Colonic mucosa (tissue), 4 donors: ENCODE measurements around the gene TPM2. TPM values are rescaled to one million over a fixed set of nuclear protein-coding genes. Genes with fewer than 3 reads are reported as not detected.

Source experiments
- DNase-seq: peaks from one replicate; pipeline ENCODE4 v3.0.0-alpha.2; 2020
- H3K27ac ChIP-seq: fragments of 200-600 bp; one replicate; pipeline ENCODE4 v1.8.0; 2021
- H3K27me3 ChIP-seq: fragments of 200-600 bp; one replicate; pipeline ENCODE4 v1.8.0; 2021
- H3K36me3 ChIP-seq: fragments of 200-600 bp; one replicate; pipeline ENCODE4 v1.8.0; 2021
- H3K4me1 ChIP-seq: fragments of 200-600 bp; one replicate; pipeline ENCODE4 v1.8.0; 2021; ENCODE audit warnings: mild to moderate bottlenecking
- H3K4me3 ChIP-seq: fragments of 200-600 bp; one replicate; pipeline ENCODE4 v1.8.0; 2021
- H3K9ac ChIP-seq, 2 donors: one replicate each; pipeline ENCODE4 v1.7.0; 2013; ENCODE audit warnings: control low read depth in 2 of 2, low read depth in 2 of 2, low read length in 2 of 2
- H3K9me3 ChIP-seq: fragments of 200-600 bp; one replicate; pipeline ENCODE4 v1.8.0; 2021
- CTCF ChIP-seq: fragments of 200-600 bp; IDR thresholded peaks from one replicate; pipeline ENCODE4 v1.8.0; 2022; ENCODE audit warnings: antibody characterized with exemption, mild to moderate bottlenecking
- intact Hi-C: fragments of 100-400 bp; cut with DNase I; formaldehyde crosslinking; loops from one replicate; pipeline ENCODE4 v1.14.1; 2022
- total RNA-seq, 2 donors: library from RNA; stranded (reverse); fragmentation: NEBNext Ultra II Directional in 1 of 2; extraction: Animal tissue kit (Norgen Biotek cat#: 25700) in 1 of 2; gene quantifications; one replicate each; pipeline ENCODE4 v1.2.1, GENCODE V29; 2021
- donor health status: healthy.
- donor health status: DM: no; HTN: no; CAD: no.
- donor health status: DM: no; HTN: no; CAD: no.

TPM2 gene
- total RNA-seq, 2 donors from 2014 or later, result 29.8 to 321 TPM

- H3K36me3 ChIP-seq, result no peaks in the 10 kb centered on the region
- no peak for DNase-seq
- H3K9ac ChIP-seq, result no peak overlapping the region
- H3K4me1 ChIP-seq, result peaks cover 6% of the 10 kb centered on the region
- no peak overlapping the region for H3K4me3 ChIP-seq
- H3K27ac ChIP-seq, result no peak overlapping the region
- intact Hi-C loops, result no loop called here
- TF ChIP-seq CTCF, result no peak
- H3K9me3 ChIP-seq, result no peaks in the 10 kb centered on the region
- H3K27me3 ChIP-seq, result no peaks in the 10 kb centered on the region
Observed at GRCh38 chr9:35680331-35681105, 9.2 kb downstream of the TPM2 start.

DNA sequence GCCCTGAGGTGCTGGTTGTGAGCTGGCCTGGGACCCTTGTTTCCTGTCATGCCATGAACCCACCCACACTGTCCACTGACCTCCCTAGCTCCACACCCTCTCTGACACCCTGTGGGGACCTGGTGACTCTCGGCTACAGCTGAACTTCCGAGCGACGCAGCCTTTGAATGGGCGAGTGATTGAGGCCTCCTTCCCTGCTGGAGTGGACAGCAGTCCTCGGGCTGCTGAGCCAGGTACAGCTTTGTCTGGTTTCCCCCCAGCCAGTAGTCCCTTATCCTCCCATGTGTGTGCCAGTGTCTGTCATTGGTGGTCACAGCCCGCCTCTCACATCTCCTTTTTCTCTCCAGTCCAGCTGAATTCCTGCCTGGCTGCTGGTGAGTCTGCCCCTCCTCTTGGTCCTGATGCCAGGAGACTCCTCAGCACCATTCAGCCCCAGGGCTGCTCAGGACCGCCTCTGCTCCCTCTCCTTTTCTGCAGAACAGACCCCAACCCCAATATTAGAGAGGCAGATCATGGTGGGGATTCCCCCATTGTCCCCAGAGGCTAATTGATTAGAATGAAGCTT lies 9.9 kb downstream of the TPM2 start:
- no peaks in the 10 kb centered on the region for H3K9me3 ChIP-seq
- H3K4me1 ChIP-seq, result peaks cover 9% of the 10 kb centered on the region
- TF ChIP-seq CTCF, result no peak
- no peaks in the 10 kb centered on the region for H3K36me3 ChIP-seq
- H3K27me3 ChIP-seq, result no peaks in the 10 kb centered on the region
- no peak overlapping the region for H3K27ac ChIP-seq
- H3K9ac ChIP-seq, result no peak overlapping the region
- intact Hi-C loops, result no loop called here
- DNase-seq, result no peak
- no peak overlapping the region for H3K4me3 ChIP-seq

DNA sequence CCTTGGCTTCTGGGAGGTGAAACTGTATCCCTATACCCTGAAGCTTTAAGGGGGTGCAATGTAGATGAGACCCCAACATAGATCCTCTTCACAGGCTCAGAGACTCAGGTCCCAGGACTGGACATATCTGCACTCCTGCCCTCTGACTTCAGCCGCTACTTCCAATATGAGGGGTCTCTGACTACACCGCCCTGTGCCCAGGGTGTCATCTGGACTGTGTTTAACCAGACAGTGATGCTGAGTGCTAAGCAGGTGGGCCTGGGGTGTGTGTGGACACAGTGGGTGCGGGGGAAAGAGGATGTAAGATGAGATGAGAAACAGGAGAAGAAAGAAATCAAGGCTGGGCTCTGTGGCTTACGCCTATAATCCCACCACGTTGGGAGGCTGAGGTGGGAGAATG lies 10.6 kb downstream of the TPM2 start:
- Histone ChIP-seq H3K27me3 (no peaks in the 10 kb centered on the region), H3K4me1 (peaks cover 9% of the 10 kb centered on the region), H3K9me3 (no peaks in the 10 kb centered on the region), H3K9ac (no peak overlapping the region), H3K27ac (no peak overlapping the region), H3K4me3 (no peak overlapping the region), H3K36me3 (no peaks in the 10 kb centered on the region)
- no peak for TF ChIP-seq CTCF
- intact Hi-C loops, result no loop called here
- no peak for DNase-seq

DNA sequence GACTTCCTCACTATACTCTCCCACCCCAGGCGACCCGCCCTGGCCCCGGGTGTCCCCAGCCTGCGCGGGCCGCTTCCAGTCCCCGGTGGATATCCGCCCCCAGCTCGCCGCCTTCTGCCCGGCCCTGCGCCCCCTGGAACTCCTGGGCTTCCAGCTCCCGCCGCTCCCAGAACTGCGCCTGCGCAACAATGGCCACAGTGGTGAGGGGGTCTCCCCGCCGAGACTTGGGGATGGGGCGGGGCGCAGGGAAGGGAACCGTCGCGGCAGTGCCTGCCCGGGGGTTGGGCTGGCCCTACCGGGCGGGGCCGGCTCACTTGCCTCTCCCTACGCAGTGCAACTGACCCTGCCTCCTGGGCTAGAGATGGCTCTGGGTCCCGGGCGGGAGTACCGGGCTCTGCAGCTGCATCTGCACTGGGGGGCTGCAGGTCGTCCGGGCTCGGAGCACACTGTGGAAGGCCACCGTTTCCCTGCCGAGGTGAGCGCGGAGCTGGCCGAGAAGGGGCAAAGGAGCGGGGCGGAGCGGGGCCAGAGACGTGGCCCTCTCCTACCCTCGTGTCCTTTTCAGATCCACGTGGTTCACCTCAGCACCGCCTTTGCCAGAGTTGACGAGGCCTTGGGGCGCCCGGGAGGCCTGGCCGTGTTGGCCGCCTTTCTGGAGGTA lies 13.9 kb downstream of the TPM2 start:
- Histone ChIP-seq H3K9me3 (no peaks in the 10 kb centered on the region), H3K27ac (no peak overlapping the region), H3K4me3 (peak overlapping the region; percentile 44), H3K27me3 (no peaks in the 10 kb centered on the region), H3K9ac (peak overlapping the region; percentile 51 to 62), H3K36me3 (no peaks in the 10 kb centered on the region), H3K4me1 (peaks cover 9% of the 10 kb centered on the region)
- DNase-seq, result peak; percentile 57
- intact Hi-C loops, result no loop called here
- no peak for TF ChIP-seq CTCF

GRCh38 chr9:35675204-35675603 lies 14.5 kb downstream of the TPM2 start:
- no peaks in the 10 kb centered on the region for H3K9me3 ChIP-seq
- intact Hi-C loops, result no loop called here
- peaks cover 9% of the 10 kb centered on the region for H3K4me1 ChIP-seq
- H3K9ac ChIP-seq, result peak overlapping the region; percentile 51 to 62
- no peaks in the 10 kb centered on the region for H3K27me3 ChIP-seq
- H3K4me3 ChIP-seq, result peak overlapping the region; percentile 44
- no peak for TF ChIP-seq CTCF
- no peak for DNase-seq
- no peak overlapping the region for H3K27ac ChIP-seq
- H3K36me3 ChIP-seq, result no peaks in the 10 kb centered on the region
